Epithelial cell of umbilical artery (primary cell): Measurements from ENCODE around the gene LMAN1L. TPM values are rescaled to one million over a fixed set of nuclear protein-coding genes. Genes with fewer than 3 reads are reported as not detected.

Experiments
- total RNA-seq: library from RNA; depleted of rRNA; stranded (reverse); fragments of >200 nt; gene quantifications from 2 replicates; pipeline ENCODE4 v1.2.3, GENCODE V29; 2014

LMAN1L gene
- total RNA-seq: not detected in 2 replicates

DNA sequence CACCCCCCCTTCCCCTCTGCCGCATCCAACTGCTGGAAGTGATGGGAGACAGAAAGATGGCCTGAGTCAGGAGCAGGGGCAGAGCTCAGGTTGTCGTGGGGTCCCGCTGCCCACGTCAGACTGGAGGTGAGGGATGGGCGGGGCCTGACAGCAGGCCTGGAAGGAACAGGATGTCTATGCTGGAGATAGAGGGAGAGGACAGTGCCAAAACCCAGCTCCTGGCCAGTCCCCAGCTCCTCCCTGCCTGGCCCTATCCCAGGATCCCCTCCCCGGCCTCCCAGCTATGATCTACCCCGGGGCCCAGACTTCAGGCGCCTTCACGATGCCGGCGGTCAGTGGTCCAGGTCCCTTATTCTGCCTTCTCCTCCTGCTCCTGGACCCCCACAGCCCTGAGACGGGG lies at the start of gene LMAN1L:
Gene LMAN1L (plus strand): TSS at position 303 of the 400 bp plus-strand sequence. CDS start 20 bp downstream, at position 323.

DNA sequence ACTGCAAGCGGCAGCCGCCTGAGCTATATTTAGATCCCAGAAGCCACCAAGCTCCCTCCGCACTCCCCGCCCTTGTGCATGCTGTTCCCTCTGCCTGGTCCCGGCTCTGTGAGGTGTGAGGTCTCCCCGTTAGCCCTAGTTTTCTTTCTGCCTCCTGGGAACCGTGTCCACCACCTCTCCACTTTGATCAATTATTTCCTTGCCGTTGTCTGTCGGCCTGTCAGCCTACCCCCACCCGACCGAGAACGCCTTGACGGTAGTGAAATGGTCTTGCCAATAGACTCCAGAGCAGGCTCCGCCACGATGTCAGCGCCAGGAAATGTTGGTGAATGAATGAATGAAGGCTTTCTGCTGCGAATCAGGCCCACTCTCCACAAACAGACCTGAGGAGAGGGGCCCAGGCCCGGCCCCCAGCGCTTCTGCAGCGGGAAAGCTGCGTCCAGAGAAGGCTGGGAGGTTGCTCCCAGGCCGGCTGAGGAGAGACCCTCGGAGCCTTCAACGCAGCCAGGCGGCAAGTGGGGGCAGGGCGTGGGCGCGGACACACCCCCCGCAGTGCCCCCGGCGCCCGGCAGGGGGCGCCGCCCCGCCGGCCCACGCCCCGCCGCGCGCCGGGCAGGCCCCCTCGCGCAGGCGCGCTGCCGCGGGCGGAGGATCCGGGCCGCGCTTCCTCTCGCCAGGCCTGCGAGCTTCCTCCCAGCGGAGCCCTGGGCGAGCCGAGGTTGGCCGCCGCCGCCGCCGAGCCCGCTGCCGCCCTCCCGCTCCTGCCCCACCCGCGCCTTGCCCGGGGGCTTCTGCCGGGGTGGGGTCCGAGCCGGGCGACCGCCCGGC lies 31.0 kb upstream of the LMAN1L start, which contains the start of gene CSK:
Gene CSK (plus strand): TSS at position 650 of the 828 bp plus-strand sequence. CDS start 16,218 bp downstream, outside the sequence.

DNA sequence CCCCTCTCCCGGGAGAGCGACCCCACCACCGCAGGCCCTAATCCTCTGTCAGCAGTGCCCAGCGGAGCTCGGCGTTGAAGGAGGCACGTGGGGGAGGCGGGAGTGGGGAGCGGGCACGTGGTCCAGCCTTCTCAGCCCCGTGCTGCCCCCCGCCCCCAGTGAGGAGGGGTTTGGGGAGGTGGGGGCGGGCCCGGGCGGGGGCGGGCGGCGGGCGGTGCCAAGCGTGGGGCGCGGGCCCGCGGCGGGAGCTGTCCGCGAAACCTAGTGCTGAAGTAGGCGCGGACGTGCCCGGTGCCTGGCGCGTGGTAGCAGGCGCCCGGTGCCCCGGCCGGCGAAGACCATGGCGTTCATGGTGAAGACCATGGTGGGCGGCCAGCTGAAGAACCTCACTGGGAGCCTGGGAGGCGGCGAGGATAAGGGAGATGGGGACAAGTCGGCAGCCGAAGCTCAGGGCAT lies 13.8 kb downstream of the LMAN1L start, which contains the start of gene CPLX3:
Gene CPLX3 (plus strand): TSS at position 264 of the 456 bp plus-strand sequence. CDS start 77 bp downstream, at position 341.

DNA sequence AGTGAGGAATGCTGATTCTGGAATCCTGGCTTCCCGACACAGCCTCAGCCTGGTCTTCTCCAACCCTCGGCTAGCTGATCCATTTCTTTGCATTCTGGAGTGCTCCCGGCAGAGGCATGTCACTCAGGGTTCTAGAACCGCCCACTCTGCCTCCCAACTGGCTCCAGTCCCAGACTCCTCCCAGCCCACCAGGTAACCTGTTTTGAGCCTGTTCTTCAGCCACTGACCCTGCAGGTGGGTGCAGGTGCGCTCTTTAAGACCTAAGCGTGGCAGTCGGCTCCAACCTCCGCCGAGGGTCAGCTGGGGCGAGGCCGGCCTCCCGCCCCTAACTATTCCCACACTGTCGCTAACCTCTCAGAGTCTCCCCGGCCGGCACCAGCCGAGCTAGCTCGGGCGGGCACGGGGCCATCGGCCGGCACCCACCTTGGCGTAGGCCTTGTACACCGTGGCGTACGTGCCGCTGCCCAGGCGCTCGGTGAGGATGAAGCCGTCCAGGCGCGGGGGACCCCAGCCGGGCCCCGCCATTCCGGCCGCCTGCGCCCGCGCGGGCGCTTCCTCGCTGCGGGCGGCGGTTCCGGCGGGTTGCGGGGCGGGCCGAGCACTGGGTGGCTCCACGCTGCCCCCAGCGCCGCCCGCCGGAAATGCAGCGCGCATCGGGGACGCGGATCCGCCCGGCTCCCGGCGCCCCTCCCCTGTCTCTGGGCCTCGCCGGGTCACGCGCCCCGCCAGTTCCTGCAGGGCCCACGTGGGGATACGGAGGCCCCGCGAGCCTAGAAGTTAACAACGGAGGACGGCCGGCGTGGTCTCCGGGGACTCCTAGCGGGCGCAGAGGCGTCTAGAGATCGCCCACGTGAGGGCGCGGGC lies 30.2 kb downstream of the LMAN1L start, which contains the start of gene ULK3:
Gene ULK3 (minus strand): TSS at position 576 of the 864 bp plus-strand sequence. CDS start 51 bp downstream, at position 525.

DNA sequence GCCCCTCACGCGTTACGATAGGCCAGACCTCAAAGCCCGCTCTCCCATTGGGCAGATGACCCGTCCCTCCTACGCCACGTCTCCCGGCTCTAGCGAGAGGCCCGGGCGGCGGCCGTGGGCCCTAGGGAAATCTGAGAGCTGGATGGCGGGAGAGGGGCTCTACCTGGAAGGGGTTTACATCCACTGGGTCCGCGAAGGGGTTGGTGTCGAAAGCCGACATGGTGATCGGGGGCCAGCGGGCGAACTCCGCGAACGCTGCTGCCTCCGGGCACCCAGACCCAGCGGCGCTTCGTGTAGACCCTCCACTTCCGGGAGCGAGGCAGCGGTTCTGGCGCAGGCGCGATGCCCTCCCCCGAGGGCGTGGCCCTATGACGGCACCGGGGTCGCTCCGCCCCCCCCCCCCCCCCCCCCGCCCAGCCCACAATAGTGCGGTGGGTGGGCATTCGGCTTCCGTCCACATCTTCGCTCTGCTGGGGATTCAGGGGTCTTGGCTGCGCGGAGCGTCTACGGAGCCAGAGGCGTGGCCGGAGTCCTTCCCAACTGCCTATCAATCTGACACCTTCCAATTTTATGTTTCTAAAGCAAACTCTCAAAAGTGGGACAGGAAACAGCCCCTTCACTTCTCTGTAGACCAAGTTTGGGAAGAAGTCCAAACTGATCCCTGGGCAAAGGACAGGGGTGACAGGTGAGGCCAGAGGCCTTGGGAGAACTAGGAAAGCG lies 60.6 kb downstream of the LMAN1L start, which contains the start of gene SCAMP2:
Gene SCAMP2 (minus strand): TSS at position 330 of the 720 bp plus-strand sequence. CDS start 110 bp downstream, at position 220.

Other genes starting within 250 kb of the LMAN1L start
- gene CLK3, start 197.0 kb upstream of the LMAN1L start, total RNA-seq: 28.6 and 71.9 TPM in 2 replicates
- 10.6 and 10.7 TPM in 2 replicates for gene EDC3, start 116.8 kb upstream of the LMAN1L start, total RNA-seq
- gene CYP1A1, start 87.3 kb upstream of the LMAN1L start, total RNA-seq: 1.6 and 3.0 TPM in 2 replicates
- gene CYP1A2, start 64.0 kb upstream of the LMAN1L start, total RNA-seq: not detected in 2 replicates
- gene CSK, start 30.8 kb upstream of the LMAN1L start, total RNA-seq: 29.6 and 34.8 TPM in 2 replicates
- not detected in 2 replicates for gene CPLX3, start 13.8 kb downstream of the LMAN1L start, total RNA-seq
- 18.2 and 27.2 TPM in 2 replicates for gene ULK3, start 30.3 kb downstream of the LMAN1L start, total RNA-seq
- 19.2 and 24.8 TPM in 2 replicates for gene SCAMP2, start 60.5 kb downstream of the LMAN1L start, total RNA-seq
- gene MPI, start 77.2 kb downstream of the LMAN1L start, total RNA-seq: 63.3 and 128 TPM in 2 replicates
- gene FAM219B, start 94.0 kb downstream of the LMAN1L start, total RNA-seq: 34.1 and 44.5 TPM in 2 replicates
- 47.1 and 71.1 TPM in 2 replicates for gene COX5A, start 125.2 kb downstream of the LMAN1L start, total RNA-seq
- gene RPP25, start 143.9 kb downstream of the LMAN1L start, total RNA-seq: 11.0 and 14.7 TPM in 2 replicates
- gene SCAMP5, start 182.7 kb downstream of the LMAN1L start, total RNA-seq: 2.6 and 9.4 TPM in 2 replicates
- 8.8 and 18.2 TPM in 2 replicates for gene PPCDC, start 210.8 kb downstream of the LMAN1L start, total RNA-seq